Measurements from ENCODE around the gene SPAG16. TPM values are rescaled to one million over a fixed set of nuclear protein-coding genes. Genes with fewer than 3 reads are reported as not detected.

The SPAG16 gene
- total and polyA plus RNA-seq, 3 donors from 2014 or later, result 69.7 to 111 (median 80.7) TPM

DNA sequence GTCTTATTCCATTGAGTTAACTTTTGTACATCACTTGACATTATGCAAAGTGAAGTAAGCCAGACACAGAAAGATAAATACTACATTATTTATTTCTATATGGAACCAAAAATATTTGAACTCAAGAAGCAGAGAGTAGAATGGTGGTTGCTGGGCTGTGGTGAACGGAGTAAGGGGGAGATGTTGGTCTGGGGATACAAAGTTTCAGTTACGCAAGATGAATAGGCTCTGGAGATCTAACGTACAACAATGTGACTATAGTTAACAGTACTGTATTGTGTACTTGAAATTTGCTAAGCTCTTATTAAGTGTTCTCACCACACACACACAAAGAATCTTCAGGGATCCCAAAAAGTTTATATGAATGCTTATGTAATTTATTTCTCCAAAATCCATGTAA lies 1001.7 kb downstream of the SPAG16 start:
- peak; percentile 51 for DNase-seq
- TF ChIP-seq POLR2A (IDR thresholded peaks at IDR 0.05), result no peak
- Histone ChIP-seq H3K4me3 (no peak overlapping the region), H3K27me3 (no peaks in the 10 kb centered on the region), H3K9me3 (no peaks in the 10 kb centered on the region), H3K27ac (no peak overlapping the region), H3K36me3 (ENCODE audit: low read depth, missing control alignments) (no peaks in the 10 kb centered on the region), H3K4me1 (no peaks in the 10 kb centered on the region)
- WGBS, 2 donors, result 40% methylated on average over 3 of the region's 3 CpGs
- intact Hi-C loops (cut with DNase I; ENCODE audit: low total_unique reads), result no loop called here

DNA sequence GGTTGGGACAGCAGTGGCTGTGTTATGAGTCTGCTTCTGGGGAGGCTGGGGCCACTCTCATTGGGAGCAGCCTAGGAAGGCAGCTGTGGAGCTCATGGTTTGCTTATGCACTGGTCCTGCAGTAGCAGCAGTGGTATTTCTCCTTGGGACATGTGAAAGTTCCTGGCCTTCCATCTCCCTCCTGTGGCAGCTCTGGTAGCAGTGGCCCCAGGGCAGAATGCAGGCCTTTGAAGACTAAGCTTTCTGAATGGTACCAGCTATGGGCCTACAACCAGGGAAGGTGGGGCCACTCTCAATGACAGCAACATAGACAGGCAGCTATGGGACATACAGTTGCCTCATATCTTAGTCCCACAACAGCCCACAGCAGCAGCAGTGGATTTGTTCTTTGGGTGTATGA lies 1009.3 kb downstream of the SPAG16 start:
- no peak for DNase-seq
- Histone ChIP-seq H3K4me1 (no peaks in the 10 kb centered on the region), H3K36me3 (ENCODE audit: low read depth, missing control alignments) (no peaks in the 10 kb centered on the region), H3K27me3 (no peaks in the 10 kb centered on the region), H3K9me3 (no peaks in the 10 kb centered on the region), H3K4me3 (no peak overlapping the region), H3K27ac (no peak overlapping the region)
- intact Hi-C loops (cut with DNase I; ENCODE audit: low total_unique reads), result no loop called here
- TF ChIP-seq POLR2A (IDR thresholded peaks at IDR 0.05), result no peak
- TF ChIP-seq, protein P1, sequence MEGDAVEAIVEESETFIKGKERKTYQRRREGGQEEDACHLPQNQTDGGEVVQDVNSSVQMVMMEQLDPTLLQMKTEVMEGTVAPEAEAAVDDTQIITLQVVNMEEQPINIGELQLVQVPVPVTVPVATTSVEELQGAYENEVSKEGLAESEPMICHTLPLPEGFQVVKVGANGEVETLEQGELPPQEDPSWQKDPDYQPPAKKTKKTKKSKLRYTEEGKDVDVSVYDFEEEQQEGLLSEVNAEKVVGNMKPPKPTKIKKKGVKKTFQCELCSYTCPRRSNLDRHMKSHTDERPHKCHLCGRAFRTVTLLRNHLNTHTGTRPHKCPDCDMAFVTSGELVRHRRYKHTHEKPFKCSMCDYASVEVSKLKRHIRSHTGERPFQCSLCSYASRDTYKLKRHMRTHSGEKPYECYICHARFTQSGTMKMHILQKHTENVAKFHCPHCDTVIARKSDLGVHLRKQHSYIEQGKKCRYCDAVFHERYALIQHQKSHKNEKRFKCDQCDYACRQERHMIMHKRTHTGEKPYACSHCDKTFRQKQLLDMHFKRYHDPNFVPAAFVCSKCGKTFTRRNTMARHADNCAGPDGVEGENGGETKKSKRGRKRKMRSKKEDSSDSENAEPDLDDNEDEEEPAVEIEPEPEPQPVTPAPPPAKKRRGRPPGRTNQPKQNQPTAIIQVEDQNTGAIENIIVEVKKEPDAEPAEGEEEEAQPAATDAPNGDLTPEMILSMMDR (IDR thresholded peaks at IDR 0.05), result no peak

DNA sequence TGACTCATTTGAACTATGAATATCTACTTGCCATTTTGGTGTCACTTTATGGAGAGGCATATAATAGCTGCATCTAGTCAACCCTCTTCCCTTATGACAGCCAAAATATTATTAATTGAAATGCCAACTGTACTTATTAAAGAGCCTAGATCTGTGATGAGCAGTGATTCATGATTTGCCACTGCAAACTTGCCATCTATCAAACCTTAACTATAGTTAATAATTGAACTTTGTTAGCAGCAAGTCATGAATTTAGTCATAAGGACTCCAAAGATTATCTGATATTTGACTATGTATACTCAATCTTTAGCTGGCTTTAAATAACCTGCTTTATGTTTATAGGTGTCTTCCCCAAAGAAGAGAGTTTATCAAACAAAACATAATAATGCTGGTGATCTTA lies 1010.2 kb downstream of the SPAG16 start:
- intact Hi-C loops (cut with DNase I; ENCODE audit: low total_unique reads), result no loop called here
- no peak for TF ChIP-seq POLR2A (IDR thresholded peaks at IDR 0.05)
- TF ChIP-seq, protein P1 (IDR thresholded peaks at IDR 0.05), result no peak
- H3K36me3 ChIP-seq (ENCODE audit: low read depth, missing control alignments), result no peaks in the 10 kb centered on the region
- no peak overlapping the region for H3K27ac ChIP-seq
- no peak for DNase-seq
- no peaks in the 10 kb centered on the region for H3K27me3 ChIP-seq
- H3K9me3 ChIP-seq, result no peaks in the 10 kb centered on the region
- no peak overlapping the region for H3K4me3 ChIP-seq
- H3K4me1 ChIP-seq, result no peaks in the 10 kb centered on the region

DNA sequence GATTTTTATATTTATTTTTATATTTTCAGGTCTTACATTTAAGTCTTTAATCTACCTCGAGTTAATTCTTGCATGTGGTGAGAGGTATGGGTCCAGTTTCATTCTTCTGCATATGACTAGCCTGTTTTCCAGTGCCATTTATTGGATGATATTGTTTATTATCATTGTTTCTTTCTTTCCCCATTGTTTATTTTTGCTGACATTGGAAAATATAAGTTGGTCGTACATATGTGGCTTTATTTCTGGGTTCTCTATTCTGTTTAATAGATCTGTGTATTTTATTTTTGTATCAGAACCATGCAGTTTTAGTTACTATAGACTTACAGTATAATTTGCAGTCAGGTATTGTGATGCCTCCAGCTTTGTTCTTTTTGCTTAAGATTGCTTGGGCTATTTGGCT lies 1013.2 kb downstream of the SPAG16 start:
- Histone ChIP-seq H3K27me3 (no peaks in the 10 kb centered on the region), H3K36me3 (ENCODE audit: low read depth, missing control alignments) (no peaks in the 10 kb centered on the region), H3K9me3 (no peaks in the 10 kb centered on the region), H3K27ac (no peak overlapping the region), H3K4me3 (no peak overlapping the region), H3K4me1 (no peaks in the 10 kb centered on the region)
- TF ChIP-seq, protein P1 (IDR thresholded peaks at IDR 0.05), result no peak
- no peak for TF ChIP-seq POLR2A (IDR thresholded peaks at IDR 0.05)
- intact Hi-C loops (cut with DNase I; ENCODE audit: low total_unique reads), result no loop called here
- WGBS, 2 donors, result 71 to 88% methylated on average over 2 of the region's 2 CpGs
- no peak for DNase-seq

GRCh38 chr2:214310319-214310718 lies 1026.1 kb downstream of the SPAG16 start:
- Histone ChIP-seq H3K27ac (no peak overlapping the region), H3K4me3 (no peak overlapping the region), H3K27me3 (no peaks in the 10 kb centered on the region), H3K4me1 (no peaks in the 10 kb centered on the region), H3K9me3 (no peaks in the 10 kb centered on the region), H3K36me3 (ENCODE audit: low read depth, missing control alignments) (no peaks in the 10 kb centered on the region)
- no peak for TF ChIP-seq POLR2A (IDR thresholded peaks at IDR 0.05)
- TF ChIP-seq, protein P1 (IDR thresholded peaks at IDR 0.05), result peak in 1 of 3 experiments; percentile 11
- peak; percentile 42 for DNase-seq
- intact Hi-C loops (cut with DNase I; ENCODE audit: low total_unique reads), result no loop called here

Data from testis (tissue), 3 donors.